B cell (primary cell): ENCODE data around the gene DTWD2.

Experiments used
- EZH2 ChIP-seq: IDR thresholded peaks from 2 replicates; pipeline ENCODE4 v1.6.1; 2012; ENCODE audit warnings: borderline replicate concordance, low read depth, mild to moderate bottlenecking, moderate library complexity, low read length; ENCODE audit not compliant: insufficient read depth, poor library complexity, severe bottlenecking
- TF ChIP-seq, protein P1 (sequence below): fragments of 200-600 bp; IDR thresholded peaks from one replicate; pipeline ENCODE4 v1.8.0; 2022; ENCODE audit warnings: antibody characterized with exemption, mild to moderate bottlenecking

DNA sequence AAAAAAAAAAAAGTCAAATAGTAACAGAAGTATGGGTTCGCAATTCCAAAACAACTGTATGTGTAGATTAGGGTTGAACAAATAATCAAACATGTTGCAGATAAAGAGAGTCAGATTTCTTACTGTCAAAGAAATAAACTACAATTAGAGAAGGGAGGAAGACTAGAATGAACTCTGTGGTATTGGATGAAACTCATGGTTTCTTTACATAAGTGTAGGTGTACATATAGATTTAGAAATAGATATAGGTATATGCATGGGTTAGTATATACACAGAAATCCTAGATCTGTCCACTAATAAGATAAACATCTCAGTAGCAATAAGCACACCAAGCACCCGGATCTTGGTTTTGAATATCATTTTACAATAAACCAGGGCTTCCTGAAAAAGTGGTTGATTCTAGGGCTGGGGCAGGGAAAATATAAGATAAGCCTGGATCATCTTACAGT is 21.3 kb downstream of the DTWD2 start:
- TF ChIP-seq, protein P1, sequence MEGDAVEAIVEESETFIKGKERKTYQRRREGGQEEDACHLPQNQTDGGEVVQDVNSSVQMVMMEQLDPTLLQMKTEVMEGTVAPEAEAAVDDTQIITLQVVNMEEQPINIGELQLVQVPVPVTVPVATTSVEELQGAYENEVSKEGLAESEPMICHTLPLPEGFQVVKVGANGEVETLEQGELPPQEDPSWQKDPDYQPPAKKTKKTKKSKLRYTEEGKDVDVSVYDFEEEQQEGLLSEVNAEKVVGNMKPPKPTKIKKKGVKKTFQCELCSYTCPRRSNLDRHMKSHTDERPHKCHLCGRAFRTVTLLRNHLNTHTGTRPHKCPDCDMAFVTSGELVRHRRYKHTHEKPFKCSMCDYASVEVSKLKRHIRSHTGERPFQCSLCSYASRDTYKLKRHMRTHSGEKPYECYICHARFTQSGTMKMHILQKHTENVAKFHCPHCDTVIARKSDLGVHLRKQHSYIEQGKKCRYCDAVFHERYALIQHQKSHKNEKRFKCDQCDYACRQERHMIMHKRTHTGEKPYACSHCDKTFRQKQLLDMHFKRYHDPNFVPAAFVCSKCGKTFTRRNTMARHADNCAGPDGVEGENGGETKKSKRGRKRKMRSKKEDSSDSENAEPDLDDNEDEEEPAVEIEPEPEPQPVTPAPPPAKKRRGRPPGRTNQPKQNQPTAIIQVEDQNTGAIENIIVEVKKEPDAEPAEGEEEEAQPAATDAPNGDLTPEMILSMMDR, result no peak
- no peak for TF ChIP-seq EZH2
